Panc1 (cell line): ENCODE measurements around the gene KIFC3. TPM values are rescaled to one million over a fixed set of nuclear protein-coding genes. Genes with fewer than 3 reads are reported as not detected.

Source experiments
- ATAC-seq: fragments of 200-7000 bp; cut with Tn5 transposase; 2 replicates; pipeline ENCODE4 v1.9.1; 2020; ENCODE audit warnings: mild to moderate bottlenecking, moderate library complexity
- BruUV-seq: library from RNA; stranded (reverse); fragments of 400-500 nt; replicated peaks from 2 replicates; lab custom pipeline; 2021; lab: Mats Ljungman, UMichigan
- CTCF ChIA-PET: fragments of 300-600 bp; sonication (Branson Sonifier 250); formaldehyde crosslinking; loops from one replicate; lab custom pipeline; 2022; ENCODE audit warnings: antibody characterized with exemption; lab: Charles Lee
- POLR2A ChIA-PET: fragments of 300-600 bp; sonication (Branson Sonifier 250); formaldehyde crosslinking; loops from one replicate; lab custom pipeline; 2022; ENCODE audit warnings: antibody characterized with exemption; lab: Charles Lee
- DNase-seq: peaks from one replicate; pipeline ENCODE4 v3.0.0-alpha.2; 2010; ENCODE audit warnings: low read depth, low spot score
- H3K27ac ChIP-seq: 2 replicates; pipeline ENCODE4 v1.5.1; 2011; ENCODE audit warnings: mild to moderate bottlenecking, low read length, inconsistent platforms
- H3K27me3 ChIP-seq: fragments of 200-500 bp; sonication (Bioruptor generic); 2 replicates; pipeline ENCODE4 v1.6.0; 2014; ENCODE audit warnings: low read length, inconsistent platforms; ENCODE audit not compliant: control insufficient read depth, insufficient read depth
- H3K36me3 ChIP-seq: fragments of 200-500 bp; sonication (Bioruptor generic); 2 replicates; pipeline ENCODE4 v1.5.1; 2014; ENCODE audit warnings: inconsistent platforms, mild to moderate bottlenecking, low read length, moderate library complexity; ENCODE audit not compliant: control insufficient read depth, insufficient read depth
- H3K4me1 ChIP-seq: 2 replicates; pipeline ENCODE4 v1.5.1; 2011; ENCODE audit warnings: inconsistent platforms, mild to moderate bottlenecking, low read length, moderate library complexity; ENCODE audit not compliant: control insufficient read depth, insufficient read depth
- H3K4me3 ChIP-seq, 2 experiments: 2 replicates each; pipeline ENCODE4 v1.5.1; 2011 to 2012; ENCODE audit warnings: low read depth in 2 of 2, low read length in 2 of 2, mild to moderate bottlenecking in 2 of 2, inconsistent platforms in 1 of 2, moderate library complexity in 1 of 2
- H3K9me3 ChIP-seq: fragments of 200-500 bp; sonication (Bioruptor generic); 2 replicates; pipeline ENCODE4 v1.5.1; 2014; ENCODE audit warnings: low read depth, mild to moderate bottlenecking, inconsistent platforms, low read length, moderate library complexity; ENCODE audit not compliant: control insufficient read depth, insufficient read depth
- POLR2AphosphoS5 ChIP-seq: IDR thresholded peaks from 2 replicates; pipeline ENCODE4 v1.6.1; 2012; ENCODE audit warnings: mild to moderate bottlenecking, low read depth, low read length, moderate library complexity
- REST ChIP-seq, 2 experiments: IDR thresholded peaks; 2 replicates each; pipeline ENCODE4 v1.6.1; 2011 to 2012; ENCODE audit warnings: low read depth in 2 of 2, control low read depth in 1 of 2, low read length in 1 of 2, mild to moderate bottlenecking in 1 of 2, moderate library complexity in 1 of 2; ENCODE audit not compliant: insufficient read depth in 1 of 2
- SIN3A ChIP-seq: IDR thresholded peaks from 2 replicates; pipeline ENCODE4 v1.6.1; 2012; ENCODE audit warnings: low read depth, mild to moderate bottlenecking, low read length, moderate library complexity, borderline replicate concordance; ENCODE audit not compliant: insufficient read depth
- TCF7L2 ChIP-seq: IDR thresholded peaks from 2 replicates; pipeline ENCODE4 v1.6.1; 2011; ENCODE audit warnings: mild to moderate bottlenecking, low read depth, low read length, inconsistent platforms
- in situ Hi-C: cut with HindIII; loops from 2 replicates; pipeline ENCODE4 v1.10.0; 2016; ENCODE audit warnings: low sequenced_read_pairs, low pct_unique_long_range_greater_than_20kb
- intact Hi-C: fragments of 100-400 bp; cut with micrococcal nuclease; formaldehyde crosslinking; loops from one replicate; pipeline ENCODE4 v1.10.0; 2022; ENCODE audit not compliant: unreplicated experiment
- total RNA-seq: library from RNA; stranded (reverse); gene quantifications from one replicate; pipeline ENCODE4 v1.2.1, GENCODE V29; 2021; ENCODE audit not compliant: unreplicated experiment
- TF ChIP-seq, protein P1 (sequence below): fragments of 450-650 bp; IDR thresholded peaks from 2 replicates; pipeline ENCODE4 v1.5.1; 2017; ENCODE audit warnings: mild to moderate bottlenecking

Gene KIFC3
- total RNA-seq, 1 experiment from 2014 or later: 51.5 TPM

GRCh38 chr16:57809276-57810196 lies 7.2 kb upstream of the KIFC3 start:
- ATAC-seq: peak; percentile 18

GRCh38 chr16:57808589-57809228 lies 6.4 kb upstream of the KIFC3 start:
- Histone ChIP-seq H3K36me3 (no peaks in the 10 kb centered on the region), H3K4me3 (peak overlapping the region in 1 of 2 experiments; percentile 32; a peak in 2 of 4 replicates), H3K9me3 (no peaks in the 10 kb centered on the region), H3K4me1 (peaks cover 46% of the 10 kb centered on the region), H3K27ac (peak overlapping the region; percentile 74), H3K27me3 (no peaks in the 10 kb centered on the region)
- TF ChIP-seq TCF7L2 (no peak), REST (IDR thresholded peaks at IDR 0.05; ENCODE audit: insufficient read depth in 1 of 2, low read depth in 2 of 2, low read length in 1 of 2) (no peak), SIN3A (no peak)
- DNase-seq: no peak
- ATAC-seq: no peak
- ChIA-PET POLR2A (interaction anchor here (0.6 kb wide), 1 partner anchor 30 kb away, joined by 8 read pairs; no protein-coding TSS in a partner anchor), CTCF (interaction anchor here (0.7 kb wide), 1 partner anchor 221 kb away, joined by 9 read pairs; no protein-coding TSS in a partner anchor)
- BruUV-seq: no TSS peak
- intact Hi-C loops (no loop called here), in situ Hi-C loops (no loop called here)

More at GRCh38 chr16:57809276-57810196, 7.2 kb upstream of the KIFC3 start:
- no peak overlapping the region for H3K4me3 ChIP-seq
- intact Hi-C loops: no loop called here
- peaks cover 40% of the 10 kb centered on the region for H3K4me1 ChIP-seq
- H3K9me3 ChIP-seq: no peaks in the 10 kb centered on the region
- in situ Hi-C loops: no loop called here
- no TSS peak for BruUV-seq
- ChIA-PET CTCF (no interaction called here), POLR2A (no interaction called here)
- peak overlapping the region; percentile 74 for H3K27ac ChIP-seq
- DNase-seq: no peak
- H3K36me3 ChIP-seq: no peaks in the 10 kb centered on the region
- TF ChIP-seq TCF7L2: no peak
- no peak for TF ChIP-seq REST (IDR thresholded peaks at IDR 0.05; ENCODE audit: insufficient read depth in 1 of 2, low read depth in 2 of 2, low read length in 1 of 2)
- TF ChIP-seq, protein P1, sequence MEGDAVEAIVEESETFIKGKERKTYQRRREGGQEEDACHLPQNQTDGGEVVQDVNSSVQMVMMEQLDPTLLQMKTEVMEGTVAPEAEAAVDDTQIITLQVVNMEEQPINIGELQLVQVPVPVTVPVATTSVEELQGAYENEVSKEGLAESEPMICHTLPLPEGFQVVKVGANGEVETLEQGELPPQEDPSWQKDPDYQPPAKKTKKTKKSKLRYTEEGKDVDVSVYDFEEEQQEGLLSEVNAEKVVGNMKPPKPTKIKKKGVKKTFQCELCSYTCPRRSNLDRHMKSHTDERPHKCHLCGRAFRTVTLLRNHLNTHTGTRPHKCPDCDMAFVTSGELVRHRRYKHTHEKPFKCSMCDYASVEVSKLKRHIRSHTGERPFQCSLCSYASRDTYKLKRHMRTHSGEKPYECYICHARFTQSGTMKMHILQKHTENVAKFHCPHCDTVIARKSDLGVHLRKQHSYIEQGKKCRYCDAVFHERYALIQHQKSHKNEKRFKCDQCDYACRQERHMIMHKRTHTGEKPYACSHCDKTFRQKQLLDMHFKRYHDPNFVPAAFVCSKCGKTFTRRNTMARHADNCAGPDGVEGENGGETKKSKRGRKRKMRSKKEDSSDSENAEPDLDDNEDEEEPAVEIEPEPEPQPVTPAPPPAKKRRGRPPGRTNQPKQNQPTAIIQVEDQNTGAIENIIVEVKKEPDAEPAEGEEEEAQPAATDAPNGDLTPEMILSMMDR: no peak
- no peak for TF ChIP-seq SIN3A
- no peak for TF ChIP-seq POLR2AphosphoS5
- no peaks in the 10 kb centered on the region for H3K27me3 ChIP-seq
